Body of pancreas (tissue), 4 donors: Measurements from ENCODE around the gene LDB2.

Experiments
- CTCF ChIP-seq, 7 experiments: fragments of 450-650 bp in 4 of 7; fragments of 200-600 bp in 3 of 7; sonication (generic) in 3 of 7; IDR thresholded peaks; one replicate each; pipeline ENCODE4 v1.5.1; 2016 to 2019; ENCODE audit warnings: antibody characterized with exemption in 7 of 7
- POLR2A ChIP-seq, 3 donors: fragments of 450-650 bp; IDR thresholded peaks; one replicate each; pipeline ENCODE4 v1.6.1; 2016; ENCODE audit warnings: antibody characterized with exemption in 3 of 3, mild to moderate bottlenecking in 2 of 3

DNA sequence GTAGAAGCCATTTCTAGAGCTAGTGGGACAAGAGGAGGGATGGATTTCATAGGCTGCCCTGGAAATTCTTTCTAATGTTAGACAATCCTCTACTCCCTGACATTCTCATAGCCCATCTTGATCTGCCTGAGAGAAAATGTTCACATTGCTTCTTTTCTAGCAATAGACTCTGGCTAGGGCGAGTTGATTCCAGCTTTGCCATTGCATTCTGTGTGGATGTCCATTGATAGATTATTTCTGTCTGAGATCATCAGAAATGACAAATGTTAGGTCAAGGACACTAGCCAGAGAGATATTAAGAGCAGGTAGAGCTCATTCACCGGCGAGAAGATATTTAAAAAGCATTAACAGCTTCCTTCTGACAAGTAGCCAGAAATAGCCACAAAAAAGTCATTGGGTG, 184.7 kb downstream of the LDB2 start:
- no peak for TF ChIP-seq CTCF (IDR thresholded peaks at IDR 0.05)
- no peak for TF ChIP-seq POLR2A (IDR thresholded peaks at IDR 0.05)
